SK-N-SH (cell line): ENCODE results near the gene AIFM3. TPM values are rescaled to one million over a fixed set of nuclear protein-coding genes. Genes with fewer than 3 reads are reported as not detected.

ENCODE experiments used
- CTCF ChIA-PET: fragments of 300-600, 350-600 bp; formaldehyde crosslinking; extraction: SDS; loops from one replicate; lab custom pipeline; 2021; lab: Yijun Ruan, JAX
- POLR2A ChIA-PET: fragments of 350-600 bp; sonication (Branson Sonifier 250); formaldehyde crosslinking; extraction: SDS; loops from one replicate; lab custom pipeline; 2020; ENCODE audit warnings: antibody characterized with exemption, inconsistent platforms; lab: Yijun Ruan, JAX
- DNase-seq: peaks from one replicate; pipeline ENCODE4 v3.0.0; 2012
- H2AFZ ChIP-seq: fragments of 200-600 bp; sonication (generic); 2 replicates; pipeline ENCODE4 v1.8.1; 2016; ENCODE audit warnings: antibody characterized with exemption, mild to moderate bottlenecking, low read depth
- H3F3A ChIP-seq: fragments of 200-600 bp; sonication (generic); replicated peaks from 2 replicates; pipeline ENCODE3; 2016; ENCODE audit warnings: antibody characterized with exemption, mild to moderate bottlenecking; ENCODE audit not compliant: insufficient read depth
- H3K27ac ChIP-seq, 2 experiments: fragments of 200-500 bp in 1 of 2; fragments of 200-600 bp in 1 of 2; sonication (Bioruptor generic) in 1 of 2; sonication (generic), shearing (Covaris generic) in 1 of 2; 2 replicates each; pipeline versions ENCODE4 v1.5.1 to v1.6.1; 2014 to 2016; ENCODE audit warnings: low read depth in 2 of 2, inconsistent platforms in 1 of 2, low read length in 1 of 2, mild to moderate bottlenecking in 1 of 2, mixed read lengths in 1 of 2
- H3K27me3 ChIP-seq: fragments of 200-600 bp; sonication (generic), shearing (Covaris generic); 2 replicates; pipeline ENCODE4 v1.6.1; 2016; ENCODE audit warnings: mixed run types; ENCODE audit not compliant: insufficient read depth
- H3K36me3 ChIP-seq, 2 experiments: fragments of 200-500 bp in 1 of 2; fragments of 200-600 bp in 1 of 2; sonication (Bioruptor generic) in 1 of 2; sonication (generic) in 1 of 2; replicated peaks in 1 of 2; 2 replicates each; pipeline versions ENCODE3 to v1.5.1; 2014 to 2016; ENCODE audit warnings: low read length in 1 of 2, mild to moderate bottlenecking in 1 of 2; ENCODE audit not compliant: insufficient read depth in 2 of 2, control insufficient read depth in 1 of 2
- H3K4me1 ChIP-seq, 2 experiments: fragments of 200-500 bp in 1 of 2; fragments of 200-600 bp in 1 of 2; sonication (Bioruptor generic) in 1 of 2; sonication (generic), shearing (Covaris generic) in 1 of 2; 2 replicates each; pipeline versions ENCODE4 v1.5.1 to v1.6.1; 2014 to 2016; ENCODE audit warnings: low read depth in 1 of 2, low read length in 1 of 2, mixed run types in 1 of 2; ENCODE audit not compliant: insufficient read depth in 2 of 2, control insufficient read depth in 1 of 2
- H3K4me2 ChIP-seq: fragments of 200-600 bp; sonication (generic), shearing (Covaris generic); 2 replicates; pipeline ENCODE4 v1.6.1; 2017; ENCODE audit warnings: mixed run types
- H3K4me3 ChIP-seq, 2 experiments: fragments of 200-500 bp in 1 of 2; fragments of 200-600 bp in 1 of 2; sonication (Bioruptor generic) in 1 of 2; sonication (generic), shearing (Covaris generic) in 1 of 2; 2 replicates each; pipeline versions ENCODE4 v1.5.1 to v1.8.1; 2014 to 2016; ENCODE audit warnings: low read depth in 2 of 2, inconsistent platforms in 1 of 2, low read length in 1 of 2, mild to moderate bottlenecking in 1 of 2, mixed read lengths in 1 of 2, moderate library complexity in 1 of 2
- H3K79me2 ChIP-seq: fragments of 200-600 bp; sonication (generic); 2 replicates; pipeline ENCODE4 v1.8.1; 2017; ENCODE audit warnings: mild to moderate bottlenecking; ENCODE audit not compliant: insufficient read depth
- H3K9ac ChIP-seq: fragments of 200-600 bp; sonication (generic); 2 replicates; pipeline ENCODE4 v1.6.1; 2017; ENCODE audit warnings: mixed run types
- H3K9me2 ChIP-seq: fragments of 200-600 bp; sonication (generic); 2 replicates; pipeline ENCODE4 v1.6.1; 2017; ENCODE audit warnings: mixed run types
- H3K9me3 ChIP-seq: fragments of 200-600 bp; sonication (generic); 2 replicates; pipeline ENCODE4 v1.6.1; 2017; ENCODE audit warnings: mixed run types, mild to moderate bottlenecking, moderate library complexity
- H4K20me1 ChIP-seq: fragments of 200-600 bp; sonication (generic); 2 replicates; pipeline ENCODE4 v1.6.1; 2017; ENCODE audit warnings: mild to moderate bottlenecking, mixed run types; ENCODE audit not compliant: insufficient read depth
- EZH2phosphoT487 ChIP-seq: fragments of 200-600 bp; sonication (generic); IDR thresholded peaks from 2 replicates; pipeline ENCODE4 v1.6.1; 2017; ENCODE audit warnings: low read depth, mixed run types, mild to moderate bottlenecking, antibody characterized with exemption, moderate library complexity, borderline replicate concordance
- FOSL2 ChIP-seq: IDR thresholded peaks from 2 replicates; pipeline ENCODE4 v1.4.0; 2012; ENCODE audit warnings: low read depth, mild to moderate bottlenecking, moderate library complexity, borderline replicate concordance
- FOXJ3 ChIP-seq: sonication (generic); formaldehyde crosslinking; IDR thresholded peaks from 2 replicates; pipeline ENCODE4 v1.5.1; 2020; ENCODE audit warnings: mild to moderate bottlenecking, missing genetic modification reagents
- FOXM1 ChIP-seq: IDR thresholded peaks from 2 replicates; pipeline ENCODE4 v1.4.0; 2012; ENCODE audit warnings: low read depth, mild to moderate bottlenecking
- JUND ChIP-seq: IDR thresholded peaks from 2 replicates; pipeline ENCODE4 v1.4.0; 2012
- MEF2A ChIP-seq: IDR thresholded peaks from 2 replicates; pipeline ENCODE4 v1.4.0; 2012; ENCODE audit warnings: low read depth, borderline replicate concordance
- NFIC ChIP-seq: IDR thresholded peaks from 2 replicates; pipeline ENCODE4 v1.4.0; 2012; ENCODE audit warnings: borderline replicate concordance
- RAD21 ChIP-seq: IDR thresholded peaks from 2 replicates; pipeline ENCODE4 v1.6.1; 2012; ENCODE audit warnings: mild to moderate bottlenecking, low read length
- RCOR1 ChIP-seq: fragments of 150-350 bp; IDR thresholded peaks from 2 replicates; pipeline ENCODE4 v1.6.1; 2017; ENCODE audit warnings: antibody characterized with exemption, low read length
- RFX5 ChIP-seq: IDR thresholded peaks from 2 replicates; pipeline ENCODE4 v1.6.1; 2012; ENCODE audit warnings: mild to moderate bottlenecking, improper control_type of control experiment, low read length
- SIN3A ChIP-seq: IDR thresholded peaks from 2 replicates; pipeline ENCODE4 v1.6.1; 2012; ENCODE audit warnings: low read depth, mild to moderate bottlenecking, low read length, moderate library complexity, borderline replicate concordance
- SMC3 ChIP-seq: IDR thresholded peaks from 2 replicates; pipeline ENCODE4 v1.6.1; 2012; ENCODE audit warnings: low read depth, low read length, improper control_type of control experiment
- TAF1 ChIP-seq: IDR thresholded peaks from 2 replicates; pipeline ENCODE4 v1.6.1; 2012; ENCODE audit warnings: low read depth, mild to moderate bottlenecking, low read length, moderate library complexity, borderline replicate concordance
- TCF12 ChIP-seq: IDR thresholded peaks from 2 replicates; pipeline ENCODE4 v1.4.0; 2012
- TEAD4 ChIP-seq: IDR thresholded peaks from 2 replicates; pipeline ENCODE4 v1.4.0; 2012; ENCODE audit warnings: mild to moderate bottlenecking, borderline replicate concordance; ENCODE audit not compliant: insufficient read depth
- WGBS: methylation state at CpG from one replicate; pipeline ENCODE4 v1.1.6; 2017; ENCODE audit warnings: low lambda C conversion rate; 5-methylcytosine and 5-hydroxymethylcytosine counted together
- polyA plus RNA-seq, 3 experiments: library from polyadenylated mRNA; depleted of rRNA; stranded (reverse); fragments of >200 nt; gene quantifications; 2 replicates each; pipeline ENCODE4 v1.2.3, GENCODE V29; 2012
- TF ChIP-seq, protein P1 (sequence below): IDR thresholded peaks from 2 replicates; pipeline ENCODE4 v1.4.0; 2012; ENCODE audit warnings: low read depth
- TF ChIP-seq, protein P2 (sequence below): IDR thresholded peaks from 2 replicates; pipeline ENCODE4 v1.6.1; 2012; ENCODE audit warnings: mild to moderate bottlenecking, low read depth, low read length, moderate library complexity
- TF ChIP-seq, protein P3 (sequence below): fragments of 150-350 bp; IDR thresholded peaks from 2 replicates; pipeline ENCODE4 v1.6.1; 2017; ENCODE audit warnings: antibody characterized with exemption, low read length, low read depth, borderline replicate concordance
- TF ChIP-seq, protein P4 (sequence below): fragments of 200-600 bp; sonication (generic); IDR thresholded peaks from 2 replicates; pipeline ENCODE4 v1.6.1; 2017; ENCODE audit warnings: antibody characterized with exemption, mild to moderate bottlenecking, moderate library complexity

The AIFM3 gene
- polyA plus RNA-seq, 1 of the 3 experiments (the other 2 are of a cell fraction): 1.7 TPM

GRCh38 chr22:20983081-20983771, 16.2 kb downstream of the AIFM3 start:
- Histone ChIP-seq H3F3A (no peaks in the 10 kb centered on the region), H4K20me1 (no peaks in the 10 kb centered on the region), H3K4me2 (peak overlapping the region; percentile 95), H2AFZ (no peak overlapping the region), H3K36me3 (peaks cover 16 to 20% of the 10 kb centered on the region in 2 experiments), H3K9me3 (no peaks in the 10 kb centered on the region), H3K79me2 (peaks cover 25% of the 10 kb centered on the region), H3K4me1 (peaks cover 6 to 24% of the 10 kb centered on the region in 2 experiments; a peak in 2 of 4 replicates), H3K4me3 (peak overlapping the region; percentile 71 to 97), H3K9ac (peak overlapping the region; percentile 78)
- DNase-seq: no peak
- ChIA-PET POLR2A (interaction anchor here (1.2 to 1.5 kb wide), 3 partner anchors 10 to 98 kb away, joined by 6 to 12 read pairs (median 11); no protein-coding TSS in a partner anchor), CTCF (interaction anchor here (1.1 to 3.6 kb wide), 6 partner anchors 8 to 102 kb away, joined by 3 to 12 read pairs (median 5); partner anchors contain the start of gene CRKL)
- WGBS: 88% methylated on average over 4 of the region's 5 CpGs
- TF ChIP-seq TEAD4 (no peak), RAD21 (no peak), MEF2A (no peak), FOXM1 (no peak), FOSL2 (no peak), EZH2phosphoT487 (no peak), JUND (no peak), SIN3A (no peak), SMC3 (no peak), RFX5 (no peak), TAF1 (no peak), NFIC (no peak), RCOR1 (no peak), FOXJ3 (CRISPR knock-in tag) (no peak), TCF12 (no peak)
- TF ChIP-seq, protein P1, sequence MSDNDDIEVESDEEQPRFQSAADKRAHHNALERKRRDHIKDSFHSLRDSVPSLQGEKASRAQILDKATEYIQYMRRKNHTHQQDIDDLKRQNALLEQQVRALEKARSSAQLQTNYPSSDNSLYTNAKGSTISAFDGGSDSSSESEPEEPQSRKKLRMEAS: no peak
- TF ChIP-seq, protein P2, sequence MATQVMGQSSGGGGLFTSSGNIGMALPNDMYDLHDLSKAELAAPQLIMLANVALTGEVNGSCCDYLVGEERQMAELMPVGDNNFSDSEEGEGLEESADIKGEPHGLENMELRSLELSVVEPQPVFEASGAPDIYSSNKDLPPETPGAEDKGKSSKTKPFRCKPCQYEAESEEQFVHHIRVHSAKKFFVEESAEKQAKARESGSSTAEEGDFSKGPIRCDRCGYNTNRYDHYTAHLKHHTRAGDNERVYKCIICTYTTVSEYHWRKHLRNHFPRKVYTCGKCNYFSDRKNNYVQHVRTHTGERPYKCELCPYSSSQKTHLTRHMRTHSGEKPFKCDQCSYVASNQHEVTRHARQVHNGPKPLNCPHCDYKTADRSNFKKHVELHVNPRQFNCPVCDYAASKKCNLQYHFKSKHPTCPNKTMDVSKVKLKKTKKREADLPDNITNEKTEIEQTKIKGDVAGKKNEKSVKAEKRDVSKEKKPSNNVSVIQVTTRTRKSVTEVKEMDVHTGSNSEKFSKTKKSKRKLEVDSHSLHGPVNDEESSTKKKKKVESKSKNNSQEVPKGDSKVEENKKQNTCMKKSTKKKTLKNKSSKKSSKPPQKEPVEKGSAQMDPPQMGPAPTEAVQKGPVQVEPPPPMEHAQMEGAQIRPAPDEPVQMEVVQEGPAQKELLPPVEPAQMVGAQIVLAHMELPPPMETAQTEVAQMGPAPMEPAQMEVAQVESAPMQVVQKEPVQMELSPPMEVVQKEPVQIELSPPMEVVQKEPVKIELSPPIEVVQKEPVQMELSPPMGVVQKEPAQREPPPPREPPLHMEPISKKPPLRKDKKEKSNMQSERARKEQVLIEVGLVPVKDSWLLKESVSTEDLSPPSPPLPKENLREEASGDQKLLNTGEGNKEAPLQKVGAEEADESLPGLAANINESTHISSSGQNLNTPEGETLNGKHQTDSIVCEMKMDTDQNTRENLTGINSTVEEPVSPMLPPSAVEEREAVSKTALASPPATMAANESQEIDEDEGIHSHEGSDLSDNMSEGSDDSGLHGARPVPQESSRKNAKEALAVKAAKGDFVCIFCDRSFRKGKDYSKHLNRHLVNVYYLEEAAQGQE: no peak
- TF ChIP-seq, protein P3, sequence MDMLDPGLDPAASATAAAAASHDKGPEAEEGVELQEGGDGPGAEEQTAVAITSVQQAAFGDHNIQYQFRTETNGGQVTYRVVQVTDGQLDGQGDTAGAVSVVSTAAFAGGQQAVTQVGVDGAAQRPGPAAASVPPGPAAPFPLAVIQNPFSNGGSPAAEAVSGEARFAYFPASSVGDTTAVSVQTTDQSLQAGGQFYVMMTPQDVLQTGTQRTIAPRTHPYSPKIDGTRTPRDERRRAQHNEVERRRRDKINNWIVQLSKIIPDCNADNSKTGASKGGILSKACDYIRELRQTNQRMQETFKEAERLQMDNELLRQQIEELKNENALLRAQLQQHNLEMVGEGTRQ: no peak
- TF ChIP-seq, protein P4, sequence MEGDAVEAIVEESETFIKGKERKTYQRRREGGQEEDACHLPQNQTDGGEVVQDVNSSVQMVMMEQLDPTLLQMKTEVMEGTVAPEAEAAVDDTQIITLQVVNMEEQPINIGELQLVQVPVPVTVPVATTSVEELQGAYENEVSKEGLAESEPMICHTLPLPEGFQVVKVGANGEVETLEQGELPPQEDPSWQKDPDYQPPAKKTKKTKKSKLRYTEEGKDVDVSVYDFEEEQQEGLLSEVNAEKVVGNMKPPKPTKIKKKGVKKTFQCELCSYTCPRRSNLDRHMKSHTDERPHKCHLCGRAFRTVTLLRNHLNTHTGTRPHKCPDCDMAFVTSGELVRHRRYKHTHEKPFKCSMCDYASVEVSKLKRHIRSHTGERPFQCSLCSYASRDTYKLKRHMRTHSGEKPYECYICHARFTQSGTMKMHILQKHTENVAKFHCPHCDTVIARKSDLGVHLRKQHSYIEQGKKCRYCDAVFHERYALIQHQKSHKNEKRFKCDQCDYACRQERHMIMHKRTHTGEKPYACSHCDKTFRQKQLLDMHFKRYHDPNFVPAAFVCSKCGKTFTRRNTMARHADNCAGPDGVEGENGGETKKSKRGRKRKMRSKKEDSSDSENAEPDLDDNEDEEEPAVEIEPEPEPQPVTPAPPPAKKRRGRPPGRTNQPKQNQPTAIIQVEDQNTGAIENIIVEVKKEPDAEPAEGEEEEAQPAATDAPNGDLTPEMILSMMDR: no peak
- TF ChIP-seq, all 33 proteins: peak for 0
- Histone ChIP-seq H3K27me3 (no peaks in the 10 kb centered on the region), H3K27ac (no peak overlapping the region; a peak in 1 of 4 replicates), H3K9me2 (no peaks in the 10 kb centered on the region)
